ENCODE results near the gene NCL. TPM values are rescaled to one million over a fixed set of nuclear protein-coding genes. Genes with fewer than 3 reads are reported as not detected.

The NCL gene
- total and polyA plus RNA-seq, 2 of the 13 experiments (the other 11 are each of a cell fraction or from before 2014, with no cell fraction given) = 105 to 779 TPM

GRCh38 chr2:231482806-231483391 is 18.6 kb upstream of the NCL start (continued):
- TF ChIP-seq ZNF512B (CRISPR knock-in tag; IDR thresholded peaks at IDR 0.05; ENCODE audit: borderline replicate concordance) = peak; percentile 55; the same call in 1 of the 2 replicates
- no peak for TF ChIP-seq PITX1 (CRISPR knock-in tag; IDR thresholded peaks at IDR 0.05)
- TF ChIP-seq THRA (CRISPR knock-in tag; IDR thresholded peaks at IDR 0.05; ENCODE audit: borderline replicate concordance) = peak; percentile 35; the same call in 1 of the 2 replicates
- peak; percentile 29; the same call in 1 of the 2 replicates for TF ChIP-seq RXRB (CRISPR knock-in tag; IDR thresholded peaks at IDR 0.05; ENCODE audit: borderline replicate concordance)
- peak; percentile 16; the same call in 1 of the 2 replicates for TF ChIP-seq ZNF83 (CRISPR knock-in tag; IDR thresholded peaks at IDR 0.05; ENCODE audit: borderline replicate concordance)
- peak; percentile 86 for TF ChIP-seq ZNF770 (CRISPR knock-in tag; IDR thresholded peaks at IDR 0.05)
- TF ChIP-seq ISL2 (CRISPR knock-in tag; IDR thresholded peaks at IDR 0.05) = peak; percentile 66; the same call in 1 of the 2 replicates
- TF ChIP-seq KDM5A (IDR thresholded peaks at IDR 0.05; ENCODE audit: borderline replicate concordance, low read length) = no peak
- no peak for TF ChIP-seq MIXL1 (CRISPR knock-in tag; IDR thresholded peaks at IDR 0.05)
- peak; percentile 44; the same call in 1 of the 2 replicates for TF ChIP-seq MTA1 (CRISPR knock-in tag; IDR thresholded peaks at IDR 0.05; ENCODE audit: borderline replicate concordance)
- no peak for TF ChIP-seq CEBPG (CRISPR knock-in tag; IDR thresholded peaks at IDR 0.05)
- no peak for TF ChIP-seq SAFB2 (CRISPR knock-in tag; IDR thresholded peaks at IDR 0.05; ENCODE audit: borderline replicate concordance, low read depth)
- TF ChIP-seq NR2F1 (CRISPR knock-in tag; IDR thresholded peaks at IDR 0.05) = peak in 1 of 2 experiments; percentile 11; a peak in 1 of 4 replicates
- TF ChIP-seq LBX2 (CRISPR knock-in tag; IDR thresholded peaks at IDR 0.05; ENCODE audit: borderline replicate concordance) = 0 out of 2 replicates have a peak, but pooled peaks have one; percentile 21
- TF ChIP-seq NR2F6 (IDR thresholded peaks at IDR 0.05) = no peak
- TF ChIP-seq NR2F6 (CRISPR knock-in tag; IDR thresholded peaks at IDR 0.05) = 0 out of 2 replicates have a peak, but pooled peaks have one; percentile 35
- peak; percentile 46; the same call in 1 of the 2 replicates for TF ChIP-seq ZFP90 (CRISPR knock-in tag; IDR thresholded peaks at IDR 0.05; ENCODE audit: borderline replicate concordance)

Data from HepG2 (cell line).